ENCODE results near the gene ANKRD16.

GRCh38 chr10:5841965-5842364 lies 47.7 kb downstream of the ANKRD16 start:
- no peak for TF ChIP-seq CTCF (IDR thresholded peaks at IDR 0.05)
- TF ChIP-seq POLR2A (IDR thresholded peaks at IDR 0.05): no peak
